Upper lobe of left lung (tissue), 6 donors: ENCODE data around the gene NAT14. TPM values are rescaled to one million over a fixed set of nuclear protein-coding genes. Genes with fewer than 3 reads are reported as not detected.

Source experiments
- ATAC-seq, 2 donors: fragments of 200-7000 bp; cut with Tn5 transposase; one replicate each; pipeline ENCODE4 v1.9.1; 2022; ENCODE audit warnings: mild to moderate bottlenecking in 2 of 2, moderate library complexity in 2 of 2; ENCODE audit not compliant: low FRiP score in 2 of 2
- DNase-seq, 2 donors: peaks; one replicate each; pipeline ENCODE4 v3.0.0-alpha.2; 2019 to 2020
- H3K27ac ChIP-seq, 4 donors: fragments of 200-600 bp; sonication (generic); one replicate each; pipeline ENCODE4 v1.5.1; 2016 to 2019
- H3K27me3 ChIP-seq, 4 donors: fragments of 200-600 bp; sonication (generic); one replicate each; pipeline ENCODE4 v1.5.1; 2017 to 2019
- H3K36me3 ChIP-seq, 4 donors: fragments of 200-600 bp; sonication (generic); one replicate each; pipeline ENCODE4 v1.5.1; 2016 to 2019
- H3K4me1 ChIP-seq, 4 donors: fragments of 200-600 bp; sonication (generic); one replicate each; pipeline ENCODE4 v1.5.1; 2018 to 2019
- H3K4me3 ChIP-seq, 4 donors: fragments of 200-600 bp; sonication (generic); one replicate each; pipeline ENCODE4 v1.5.1; 2017 to 2019; ENCODE audit warnings: mild to moderate bottlenecking in 2 of 4, moderate library complexity in 1 of 4
- H3K9me3 ChIP-seq, 4 donors: fragments of 200-600 bp; sonication (generic); one replicate each; pipeline ENCODE4 v1.5.1; 2018 to 2019
- EP300 ChIP-seq, 4 donors: sonication (generic); formaldehyde crosslinking; IDR thresholded peaks; one replicate each; pipeline ENCODE4 v1.5.1; 2017; ENCODE audit warnings: antibody characterized with exemption in 4 of 4, control low read depth in 2 of 4
- POLR2A ChIP-seq, 4 donors: fragments of 450-650 bp; IDR thresholded peaks; one replicate each; pipeline ENCODE4 v1.5.1; 2016 to 2017; ENCODE audit warnings: antibody characterized with exemption in 4 of 4, mild to moderate bottlenecking in 2 of 4
- POLR2AphosphoS5 ChIP-seq, 2 donors: sonication (generic); formaldehyde crosslinking; IDR thresholded peaks; one replicate each; pipeline ENCODE4 v1.5.1; 2017; ENCODE audit warnings: antibody characterized with exemption in 2 of 2
- WGBS, 2 donors: methylation state at CpG; one replicate each; pipeline ENCODE4 v1.1.5; 2017 to 2018; 5-methylcytosine and 5-hydroxymethylcytosine counted together
- total RNA-seq, 6 donors: library from RNA; depleted of rRNA in 4 of 6; stranded (reverse); fragments of >200 nt in 4 of 6; gene quantifications; one replicate each; pipeline versions ENCODE4 v1.1.0 to v1.2.1, GENCODE V29; 2016 to 2021
- TF ChIP-seq, protein P1 (sequence below), 6 experiments: fragments of 450-650 bp in 4 of 6; fragments of 200-600 bp in 2 of 6; sonication (generic) in 2 of 6; IDR thresholded peaks; one replicate each; pipeline ENCODE4 v1.5.1; 2016 to 2019; ENCODE audit warnings: antibody characterized with exemption in 6 of 6
- donor health status: DM: no; HTN: no; CAD: no; lungs with moderate emphysema.
- donor health status: DM: no; HTN: yes; CAD: no; lungs with severe emphysema.

The NAT14 gene
- total RNA-seq, 6 donors from 2014 or later, result 13.1 to 19.2 (median 16.3) TPM

GRCh38 chr19:55503502-55504251 is 18.7 kb downstream of the NAT14 start:
- Histone ChIP-seq H3K4me3 (peak overlapping the region; percentile 34 to 71 (median 50)), H3K9me3 (no peaks in the 10 kb centered on the region), H3K27ac (peak overlapping the region; percentile 57 to 79 (median 70)), H3K4me1 (peaks cover 4 to 11% (median 7%) of the 10 kb centered on the region in 4 donors), H3K36me3 (no peaks in the 10 kb centered on the region), H3K27me3 (no peaks in the 10 kb centered on the region)
- WGBS, 2 donors, result 14 to 24% methylated on average over 34 to 51 of the region's 64 CpGs
- peak; percentile 95 to 97 for ATAC-seq
- no peak for TF ChIP-seq EP300 (IDR thresholded peaks at IDR 0.05)
- TF ChIP-seq, protein P1, sequence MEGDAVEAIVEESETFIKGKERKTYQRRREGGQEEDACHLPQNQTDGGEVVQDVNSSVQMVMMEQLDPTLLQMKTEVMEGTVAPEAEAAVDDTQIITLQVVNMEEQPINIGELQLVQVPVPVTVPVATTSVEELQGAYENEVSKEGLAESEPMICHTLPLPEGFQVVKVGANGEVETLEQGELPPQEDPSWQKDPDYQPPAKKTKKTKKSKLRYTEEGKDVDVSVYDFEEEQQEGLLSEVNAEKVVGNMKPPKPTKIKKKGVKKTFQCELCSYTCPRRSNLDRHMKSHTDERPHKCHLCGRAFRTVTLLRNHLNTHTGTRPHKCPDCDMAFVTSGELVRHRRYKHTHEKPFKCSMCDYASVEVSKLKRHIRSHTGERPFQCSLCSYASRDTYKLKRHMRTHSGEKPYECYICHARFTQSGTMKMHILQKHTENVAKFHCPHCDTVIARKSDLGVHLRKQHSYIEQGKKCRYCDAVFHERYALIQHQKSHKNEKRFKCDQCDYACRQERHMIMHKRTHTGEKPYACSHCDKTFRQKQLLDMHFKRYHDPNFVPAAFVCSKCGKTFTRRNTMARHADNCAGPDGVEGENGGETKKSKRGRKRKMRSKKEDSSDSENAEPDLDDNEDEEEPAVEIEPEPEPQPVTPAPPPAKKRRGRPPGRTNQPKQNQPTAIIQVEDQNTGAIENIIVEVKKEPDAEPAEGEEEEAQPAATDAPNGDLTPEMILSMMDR (IDR thresholded peaks at IDR 0.05), result peak; percentile 97 to 99 (median 98)
- peak in 1 of 2 donors; percentile 18 for TF ChIP-seq POLR2AphosphoS5 (IDR thresholded peaks at IDR 0.05)
- DNase-seq, result peak; percentile 90 to 99

GRCh38 chr19:55504252-55504603 is 19.2 kb downstream of the NAT14 start:
- WGBS, 2 donors, result 29% methylated on average over 13 of the region's 13 CpGs

DNA sequence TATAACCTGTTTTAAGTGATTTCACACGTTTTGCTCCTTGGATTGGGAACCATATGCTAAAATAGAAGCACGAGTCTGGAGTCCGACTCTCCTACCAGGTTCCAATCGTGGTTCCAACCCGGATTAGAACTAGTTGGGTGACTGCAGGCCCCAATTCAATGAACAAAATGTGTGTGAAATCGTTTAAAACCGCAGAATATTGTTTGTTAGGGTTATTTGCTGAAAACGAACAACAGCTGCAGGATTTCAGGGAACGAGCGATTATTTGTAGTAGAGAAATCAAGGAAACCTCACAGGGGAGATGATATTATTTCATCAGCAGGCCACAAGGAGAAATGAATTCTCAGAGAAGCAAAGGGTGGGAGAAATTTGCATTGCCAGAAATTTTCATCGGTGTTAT is 20.0 kb downstream of the NAT14 start:
- Histone ChIP-seq H3K9me3 (no peaks in the 10 kb centered on the region), H3K27me3 (no peaks in the 10 kb centered on the region), H3K36me3 (no peaks in the 10 kb centered on the region), H3K4me1 (peaks cover 4 to 11% (median 7%) of the 10 kb centered on the region in 4 donors), H3K27ac (no peak overlapping the region), H3K4me3 (no peak overlapping the region)
- no peak for ATAC-seq
- WGBS, 2 donors, result 82 to 85% methylated on average over 11 of the region's 11 CpGs
- no peak for DNase-seq
- TF ChIP-seq, protein P1 (IDR thresholded peaks at IDR 0.05), result no peak
- TF ChIP-seq POLR2A (IDR thresholded peaks at IDR 0.05) (no peak), EP300 (IDR thresholded peaks at IDR 0.05) (no peak), POLR2AphosphoS5 (IDR thresholded peaks at IDR 0.05) (no peak)

More at GRCh38 chr19:55504252-55504603, 19.2 kb downstream of the NAT14 start:
- H3K27me3 ChIP-seq, result no peaks in the 10 kb centered on the region
- no peaks in the 10 kb centered on the region for H3K36me3 ChIP-seq
- DNase-seq (no peak), ATAC-seq (no peak)
- TF ChIP-seq EP300 (IDR thresholded peaks at IDR 0.05) (no peak), POLR2AphosphoS5 (IDR thresholded peaks at IDR 0.05) (no peak), POLR2A (IDR thresholded peaks at IDR 0.05) (no peak)
- TF ChIP-seq, protein P1 (IDR thresholded peaks at IDR 0.05), result no peak
- no peaks in the 10 kb centered on the region for H3K9me3 ChIP-seq
- peak overlapping the region in 3 of 4 donors; percentile 48 to 71 (median 51) for H3K4me3 ChIP-seq
- peaks cover 4 to 11% (median 7%) of the 10 kb centered on the region in 4 donors for H3K4me1 ChIP-seq
- peak overlapping the region in 2 of 4 donors; percentile 73 to 79 for H3K27ac ChIP-seq

DNA sequence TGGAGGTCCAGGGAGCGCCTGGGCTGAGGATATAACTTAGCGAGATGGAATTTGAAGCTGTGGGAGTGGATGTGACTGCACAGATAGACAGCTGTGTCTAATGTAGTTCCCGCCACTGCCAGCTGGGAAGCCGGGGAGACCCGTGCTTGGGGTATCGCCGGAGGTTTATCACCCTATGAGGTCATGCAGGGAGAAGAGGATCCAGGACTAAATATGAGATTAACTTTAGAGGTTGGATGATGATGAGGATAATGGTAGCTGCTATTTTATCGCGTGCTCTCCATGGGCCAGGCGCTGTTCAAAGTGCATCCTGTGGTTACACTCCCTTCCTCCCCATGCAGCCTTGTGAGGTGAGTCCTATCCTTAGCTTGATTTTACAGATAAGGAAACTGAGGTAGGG is 23.1 kb downstream of the NAT14 start:
- Histone ChIP-seq H3K9me3 (no peaks in the 10 kb centered on the region), H3K4me1 (peaks cover 4 to 11% (median 7%) of the 10 kb centered on the region in 4 donors), H3K36me3 (no peaks in the 10 kb centered on the region), H3K27me3 (no peaks in the 10 kb centered on the region), H3K4me3 (no peak overlapping the region), H3K27ac (no peak overlapping the region)
- 74 to 84% methylated on average over 10 of the region's 10 CpGs for WGBS, 2 donors
- ATAC-seq (no peak), DNase-seq (no peak)
- no peak for TF ChIP-seq EP300 (IDR thresholded peaks at IDR 0.05)
- TF ChIP-seq POLR2AphosphoS5 (IDR thresholded peaks at IDR 0.05), result no peak
- TF ChIP-seq, protein P1 (IDR thresholded peaks at IDR 0.05), result no peak
- no peak for TF ChIP-seq POLR2A (IDR thresholded peaks at IDR 0.05)
